RWPE1 (cell line): ENCODE results near the gene TRIM41.
"Not testable (repeated sequence)": the region's sequence is repeated elsewhere in the genome, so short reads cannot be mapped to it uniquely, and the experiment has no call there.

Source experiments
- CTCF ChIA-PET: fragments of 350-600 bp; sonication (Branson Sonifier 250); formaldehyde crosslinking; extraction: SDS; loops from one replicate; lab custom pipeline; 2021; lab: Yijun Ruan, JAX
- POLR2A ChIA-PET: fragments of 400-600 bp; formaldehyde crosslinking; extraction: SDS; loops from one replicate; lab custom pipeline; 2020; ENCODE audit warnings: antibody characterized with exemption; ENCODE audit not compliant: low non-redundant PET; lab: Yijun Ruan, JAX
- DNase-seq: peaks from one replicate; pipeline ENCODE4 v3.0.0; 2012; ENCODE audit warnings: low spot score
- H3K27ac ChIP-seq: fragments of 450-650 bp; 2 replicates; pipeline ENCODE4 v1.5.1; 2017
- TF ChIP-seq, protein P1 (sequence below): fragments of 450-650 bp; conservative IDR thresholded peaks from 2 replicates; pipeline ENCODE4 v1.5.1; 2017; ENCODE audit warnings: low read depth, mild to moderate bottlenecking

TRIM41 gene

GRCh38 chr5:181211208-181211607 is 11.9 kb upstream of the TRIM41 start:
- DNase-seq = no peak
- POLR2A ChIA-PET = interaction anchor here (0.5 kb wide), 1 partner anchor 12 kb away, joined by 3 read pairs; no protein-coding TSS in a partner anchor
- no peak overlapping the region for H3K27ac ChIP-seq
- TF ChIP-seq, protein P1, sequence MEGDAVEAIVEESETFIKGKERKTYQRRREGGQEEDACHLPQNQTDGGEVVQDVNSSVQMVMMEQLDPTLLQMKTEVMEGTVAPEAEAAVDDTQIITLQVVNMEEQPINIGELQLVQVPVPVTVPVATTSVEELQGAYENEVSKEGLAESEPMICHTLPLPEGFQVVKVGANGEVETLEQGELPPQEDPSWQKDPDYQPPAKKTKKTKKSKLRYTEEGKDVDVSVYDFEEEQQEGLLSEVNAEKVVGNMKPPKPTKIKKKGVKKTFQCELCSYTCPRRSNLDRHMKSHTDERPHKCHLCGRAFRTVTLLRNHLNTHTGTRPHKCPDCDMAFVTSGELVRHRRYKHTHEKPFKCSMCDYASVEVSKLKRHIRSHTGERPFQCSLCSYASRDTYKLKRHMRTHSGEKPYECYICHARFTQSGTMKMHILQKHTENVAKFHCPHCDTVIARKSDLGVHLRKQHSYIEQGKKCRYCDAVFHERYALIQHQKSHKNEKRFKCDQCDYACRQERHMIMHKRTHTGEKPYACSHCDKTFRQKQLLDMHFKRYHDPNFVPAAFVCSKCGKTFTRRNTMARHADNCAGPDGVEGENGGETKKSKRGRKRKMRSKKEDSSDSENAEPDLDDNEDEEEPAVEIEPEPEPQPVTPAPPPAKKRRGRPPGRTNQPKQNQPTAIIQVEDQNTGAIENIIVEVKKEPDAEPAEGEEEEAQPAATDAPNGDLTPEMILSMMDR = no peak
- CTCF ChIA-PET = no interaction called here

DNA sequence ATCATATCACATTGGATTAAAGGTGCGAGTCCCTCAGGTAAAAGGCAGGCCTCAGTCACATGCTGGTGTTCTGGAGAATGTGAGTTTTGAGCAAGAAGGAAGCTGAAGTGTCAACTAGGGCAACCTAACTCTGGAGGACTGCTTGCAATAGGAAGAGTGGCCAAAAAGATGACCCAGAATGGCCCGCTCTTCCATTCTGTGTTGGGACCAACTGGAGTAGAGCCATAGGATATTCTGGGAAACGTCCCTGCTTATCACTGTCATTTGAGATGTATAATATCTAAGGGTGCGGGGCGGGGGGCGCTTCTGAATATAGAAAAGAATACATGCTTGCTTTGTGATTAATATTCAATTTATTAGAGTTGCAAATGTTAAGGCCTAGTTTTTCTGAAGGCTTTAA is 11.0 kb upstream of the TRIM41 start:
- ChIA-PET POLR2A (no interaction called here), CTCF (no interaction called here)
- TF ChIP-seq, protein P1 = no peak
- H3K27ac ChIP-seq = no peak overlapping the region
- no peak for DNase-seq

GRCh38 chr5:181212934-181213333 is 10.1 kb upstream of the TRIM41 start:
- TF ChIP-seq, protein P1 = no peak
- POLR2A ChIA-PET = no interaction called here
- CTCF ChIA-PET = no interaction called here
- DNase-seq = no peak
- H3K27ac ChIP-seq = no peak overlapping the region

- POLR2A ChIA-PET, H3K27ac ChIP-seq, DNase-seq: not testable (repeated sequence)
- CTCF ChIA-PET = interaction anchor here (0.6 kb wide), 1 partner anchor 43 kb away, joined by 5 read pairs; no protein-coding TSS in a partner anchor
Measured at GRCh38 chr5:181214249-181214648, 8.8 kb upstream of the TRIM41 start.

GRCh38 chr5:181215997-181216989 is 6.8 kb upstream of the TRIM41 start:
- DNase-seq = no peak
- TF ChIP-seq, protein P1 = no peak
- peak overlapping the region; percentile 79 for H3K27ac ChIP-seq
- ChIA-PET POLR2A (interaction anchor here (1.0 kb wide), 1 partner anchor 12 kb away, joined by 3 read pairs; the partner anchor contains the start of gene TRIM7), CTCF (interaction anchor here (1.6 kb wide), 1 partner anchor 29 kb away, joined by 5 read pairs; no protein-coding TSS in a partner anchor)

DNA sequence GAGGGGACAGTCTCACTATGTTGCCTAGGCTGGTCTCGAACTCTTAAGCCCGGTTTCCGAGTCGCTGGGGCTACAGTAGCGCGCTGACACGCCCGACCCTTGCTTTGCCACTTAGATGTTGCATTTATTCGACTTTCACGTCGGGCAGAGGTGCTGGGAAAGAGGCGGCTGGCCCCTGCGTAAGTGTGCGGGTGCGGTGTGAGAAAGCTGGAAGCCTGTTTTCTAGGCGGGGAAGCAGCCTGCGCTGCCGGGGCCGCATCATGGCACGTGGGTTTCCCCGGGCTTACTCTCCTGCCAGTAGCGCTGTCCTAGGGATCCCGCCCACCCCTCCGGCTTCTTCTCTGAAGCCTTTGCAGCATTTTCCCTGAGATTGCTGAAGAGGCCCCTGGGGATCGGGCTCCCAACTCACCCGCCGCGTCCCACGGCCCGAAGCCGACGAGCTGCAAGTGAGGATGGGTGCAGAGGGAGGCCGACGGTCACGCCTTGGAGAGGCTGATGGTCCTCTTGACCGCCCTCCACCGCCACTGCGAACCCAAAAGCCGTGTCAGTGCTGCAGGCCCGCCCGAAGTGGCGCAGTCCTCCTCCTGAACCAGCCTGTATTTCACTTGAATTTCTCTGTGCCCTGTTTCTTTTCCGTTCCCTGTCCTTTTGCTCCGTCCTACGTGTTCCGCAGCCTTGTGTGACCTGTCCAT is 5.8 kb upstream of the TRIM41 start:
- TF ChIP-seq, protein P1 = no peak
- peak; percentile 68 for DNase-seq
- ChIA-PET POLR2A (interaction anchor here (1.0 kb wide), 1 partner anchor 13 kb away, joined by 3 read pairs; the partner anchor contains the start of gene TRIM7), CTCF (interaction anchor here (1.6 kb wide), 1 partner anchor 30 kb away, joined by 5 read pairs; no protein-coding TSS in a partner anchor)
- H3K27ac ChIP-seq = peak overlapping the region; percentile 79
